Measurements from ENCODE around the gene SLC36A3. TPM values are rescaled to one million over a fixed set of nuclear protein-coding genes. Genes with fewer than 3 reads are reported as not detected.
"Not testable (repeated sequence)": the region's sequence is repeated elsewhere in the genome, so short reads cannot be mapped to it uniquely, and the experiment has no call there.

The SLC36A3 gene
- total RNA-seq, 1 donor from 2014 or later, result not detected

- Histone ChIP-seq H3K27me3 (ENCODE audit: control insufficient read depth, insufficient read depth, low read length) (peaks cover 6% of the 10 kb centered on the region), H3K36me3 (ENCODE audit: control insufficient read depth, insufficient read depth, low read length) (no peaks in the 10 kb centered on the region), H3K4me3 (ENCODE audit: low read depth, low read length) (no peak overlapping the region)
- no peak for DNase-seq (ENCODE audit: low read depth)
- TF ChIP-seq, protein P1, sequence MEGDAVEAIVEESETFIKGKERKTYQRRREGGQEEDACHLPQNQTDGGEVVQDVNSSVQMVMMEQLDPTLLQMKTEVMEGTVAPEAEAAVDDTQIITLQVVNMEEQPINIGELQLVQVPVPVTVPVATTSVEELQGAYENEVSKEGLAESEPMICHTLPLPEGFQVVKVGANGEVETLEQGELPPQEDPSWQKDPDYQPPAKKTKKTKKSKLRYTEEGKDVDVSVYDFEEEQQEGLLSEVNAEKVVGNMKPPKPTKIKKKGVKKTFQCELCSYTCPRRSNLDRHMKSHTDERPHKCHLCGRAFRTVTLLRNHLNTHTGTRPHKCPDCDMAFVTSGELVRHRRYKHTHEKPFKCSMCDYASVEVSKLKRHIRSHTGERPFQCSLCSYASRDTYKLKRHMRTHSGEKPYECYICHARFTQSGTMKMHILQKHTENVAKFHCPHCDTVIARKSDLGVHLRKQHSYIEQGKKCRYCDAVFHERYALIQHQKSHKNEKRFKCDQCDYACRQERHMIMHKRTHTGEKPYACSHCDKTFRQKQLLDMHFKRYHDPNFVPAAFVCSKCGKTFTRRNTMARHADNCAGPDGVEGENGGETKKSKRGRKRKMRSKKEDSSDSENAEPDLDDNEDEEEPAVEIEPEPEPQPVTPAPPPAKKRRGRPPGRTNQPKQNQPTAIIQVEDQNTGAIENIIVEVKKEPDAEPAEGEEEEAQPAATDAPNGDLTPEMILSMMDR (IDR thresholded peaks at IDR 0.05; ENCODE audit: insufficient read depth, low read length, poor library complexity, severe bottlenecking), result no peak
Observed at GRCh38 chr5:151243127-151243526, 60.4 kb downstream of the SLC36A3 start.

- H3K4me3 ChIP-seq (ENCODE audit: low read depth, low read length), result no peak overlapping the region
- TF ChIP-seq, protein P1 (IDR thresholded peaks at IDR 0.05; ENCODE audit: insufficient read depth, low read length, poor library complexity, severe bottlenecking), result no peak
- H3K36me3 ChIP-seq (ENCODE audit: control insufficient read depth, insufficient read depth, low read length), result no peaks in the 10 kb centered on the region
- no peak for DNase-seq (ENCODE audit: low read depth)
- peaks cover 9% of the 10 kb centered on the region for H3K27me3 ChIP-seq (ENCODE audit: control insufficient read depth, insufficient read depth, low read length)
Observed at GRCh38 chr5:151240924-151241635, 62.5 kb downstream of the SLC36A3 start.

GRCh38 chr5:151240268-151240835 lies 63.2 kb downstream of the SLC36A3 start:
- not testable (repeated sequence) for H3K36me3 ChIP-seq (ENCODE audit: control insufficient read depth, insufficient read depth, low read length); H3K27me3 ChIP-seq (ENCODE audit: control insufficient read depth, insufficient read depth, low read length); DNase-seq (ENCODE audit: low read depth); H3K4me3 ChIP-seq (ENCODE audit: low read depth, low read length)

GRCh38 chr5:151239237-151239861 lies 64.2 kb downstream of the SLC36A3 start:
- Histone ChIP-seq H3K27me3 (ENCODE audit: control insufficient read depth, insufficient read depth, low read length) (peaks cover 9% of the 10 kb centered on the region), H3K4me3 (ENCODE audit: low read depth, low read length) (no peak overlapping the region), H3K36me3 (ENCODE audit: control insufficient read depth, insufficient read depth, low read length) (no peaks in the 10 kb centered on the region)
- TF ChIP-seq, protein P1 (IDR thresholded peaks at IDR 0.05; ENCODE audit: insufficient read depth, low read length, poor library complexity, severe bottlenecking), result peak; percentile 92
- DNase-seq (ENCODE audit: low read depth), result no peak

- no peaks in the 10 kb centered on the region for H3K36me3 ChIP-seq (ENCODE audit: control insufficient read depth, insufficient read depth, low read length)
- no peak for DNase-seq (ENCODE audit: low read depth)
- TF ChIP-seq, protein P1 (IDR thresholded peaks at IDR 0.05; ENCODE audit: insufficient read depth, low read length, poor library complexity, severe bottlenecking), result no peak
- H3K27me3 ChIP-seq (ENCODE audit: control insufficient read depth, insufficient read depth, low read length), result peaks cover 9% of the 10 kb centered on the region
- H3K4me3 ChIP-seq (ENCODE audit: low read depth, low read length), result no peak overlapping the region
Observed at GRCh38 chr5:151238303-151238741, 65.2 kb downstream of the SLC36A3 start.

DNA sequence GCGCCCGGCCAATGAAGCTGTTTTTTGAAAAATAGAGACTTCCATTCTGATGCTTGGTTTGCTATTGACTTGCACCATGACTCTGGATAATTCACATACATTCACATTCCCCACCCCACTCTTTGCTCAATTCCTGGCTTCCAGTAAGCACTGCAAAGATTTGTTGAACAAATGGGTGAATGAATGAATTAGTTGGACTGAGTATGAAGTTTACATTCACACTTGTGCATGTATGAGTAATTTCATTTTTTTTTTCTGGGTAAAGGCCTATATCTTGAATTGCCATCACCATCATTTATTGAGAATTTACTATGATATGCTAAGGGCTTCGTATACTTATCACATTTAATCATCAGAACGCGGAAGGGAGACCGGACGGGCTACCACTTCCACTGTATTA lies 65.9 kb downstream of the SLC36A3 start:
- Histone ChIP-seq H3K36me3 (ENCODE audit: control insufficient read depth, insufficient read depth, low read length) (no peaks in the 10 kb centered on the region), H3K27me3 (ENCODE audit: control insufficient read depth, insufficient read depth, low read length) (peaks cover 9% of the 10 kb centered on the region), H3K4me3 (ENCODE audit: low read depth, low read length) (no peak overlapping the region)
- DNase-seq (ENCODE audit: low read depth), result no peak
- TF ChIP-seq, protein P1 (IDR thresholded peaks at IDR 0.05; ENCODE audit: insufficient read depth, low read length, poor library complexity, severe bottlenecking), result no peak

All from kidney epithelial cell (primary cell).